ENCODE measurements around the gene DZIP3. TPM values are rescaled to one million over a fixed set of nuclear protein-coding genes. Genes with fewer than 3 reads are reported as not detected.
A peak's percentile ranks its signal among the peaks of the same experiment; 100 is the strongest.

The DZIP3 gene
- total RNA-seq, 1 donor from 2014 or later, result 4.7 TPM

DNA sequence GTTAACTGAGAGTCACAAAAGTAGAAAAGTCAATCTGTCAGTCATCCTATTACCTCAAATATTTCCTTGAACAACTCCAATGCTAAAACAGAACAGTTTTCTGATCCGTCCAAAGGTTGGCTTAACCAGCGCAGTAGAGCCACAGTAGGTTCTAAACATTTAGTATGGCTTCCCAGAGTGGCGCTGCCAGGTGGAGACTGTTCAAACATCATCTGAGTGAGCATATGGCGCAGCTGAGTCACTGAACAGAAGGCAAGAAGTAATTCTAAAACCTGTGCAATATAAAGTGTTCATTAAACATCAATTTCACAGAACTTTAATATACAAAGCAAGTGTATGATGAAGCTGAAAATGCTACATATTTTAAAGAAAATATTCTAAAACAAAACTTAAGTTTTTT, 20.2 kb upstream of the DZIP3 start:
- peaks cover 53% of the 10 kb centered on the region for H3K36me3 Mint-ChIP-seq (ENCODE audit: low read depth)
- DNase-seq, result no peak
- intact Hi-C loops (cut with micrococcal nuclease), result no loop called here
- no peaks in the 10 kb centered on the region for H3K9me3 Mint-ChIP-seq
- no peak overlapping the region for H3K27ac Mint-ChIP-seq
- no peak overlapping the region for H3K4me3 Mint-ChIP-seq
- peaks cover 7% of the 10 kb centered on the region for H3K4me1 Mint-ChIP-seq
- H3K27me3 Mint-ChIP-seq, result no peaks in the 10 kb centered on the region

DNA sequence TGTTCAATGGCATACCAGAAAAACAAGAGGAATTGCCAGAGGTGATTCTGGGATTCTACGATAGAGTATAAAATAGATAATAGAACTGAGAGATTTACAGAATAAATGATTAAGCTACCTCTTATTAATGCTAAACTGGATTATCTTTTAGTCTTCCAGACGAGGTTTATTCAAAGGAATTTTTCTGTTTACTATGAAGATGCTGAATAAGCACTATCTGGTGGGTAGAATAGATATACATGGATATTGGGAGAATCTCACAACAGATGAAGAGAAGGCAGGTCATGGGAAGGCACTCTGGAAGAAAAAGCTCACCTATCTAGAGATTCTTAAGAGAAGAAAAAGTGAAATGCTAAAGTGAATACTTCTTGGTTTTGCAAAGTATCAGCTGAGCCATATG, 11.5 kb upstream of the DZIP3 start:
- H3K4me1 Mint-ChIP-seq, result peaks cover 7% of the 10 kb centered on the region
- DNase-seq, result no peak
- no peaks in the 10 kb centered on the region for H3K9me3 Mint-ChIP-seq
- no peak overlapping the region for H3K4me3 Mint-ChIP-seq
- peaks cover 55% of the 10 kb centered on the region for H3K36me3 Mint-ChIP-seq (ENCODE audit: low read depth)
- intact Hi-C loops (cut with micrococcal nuclease), result no loop called here
- H3K27me3 Mint-ChIP-seq, result no peaks in the 10 kb centered on the region
- H3K27ac Mint-ChIP-seq, result no peak overlapping the region

DNA sequence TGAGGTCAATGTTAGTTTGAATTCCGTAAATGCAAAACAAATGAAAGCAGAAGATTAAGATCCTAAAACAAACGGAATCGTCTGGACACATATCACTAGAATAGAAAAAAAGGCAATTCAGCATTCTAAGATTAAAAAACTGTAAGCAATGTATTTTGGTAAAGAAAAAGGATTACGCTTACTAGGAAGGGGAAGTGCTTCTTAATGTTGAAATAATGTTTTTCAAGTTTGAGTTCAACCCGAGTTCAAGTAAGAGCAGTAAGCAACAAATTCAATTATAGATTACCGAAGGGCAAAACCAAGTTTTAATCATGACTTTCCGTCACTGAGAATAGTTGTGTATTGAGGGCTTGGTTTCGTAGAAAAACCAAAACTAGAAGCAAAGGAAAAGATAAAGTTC, 921 bp upstream of the DZIP3 start:
- intact Hi-C loops (cut with micrococcal nuclease), result loop anchor here (2.0 to 10.0 kb wide), 5 partner anchors 14 to 1346 kb away; partner anchors contain the start of genes BBX, CD47 and HHLA2
- Mint-ChIP-seq H3K4me1 (peaks cover 45% of the 10 kb centered on the region), H3K27ac (peak overlapping the region; percentile 98), H3K4me3 (peak overlapping the region; percentile 97), H3K27me3 (no peaks in the 10 kb centered on the region), H3K9me3 (no peaks in the 10 kb centered on the region), H3K36me3 (ENCODE audit: low read depth) (peaks cover 17% of the 10 kb centered on the region)
- no peak for DNase-seq

DNA sequence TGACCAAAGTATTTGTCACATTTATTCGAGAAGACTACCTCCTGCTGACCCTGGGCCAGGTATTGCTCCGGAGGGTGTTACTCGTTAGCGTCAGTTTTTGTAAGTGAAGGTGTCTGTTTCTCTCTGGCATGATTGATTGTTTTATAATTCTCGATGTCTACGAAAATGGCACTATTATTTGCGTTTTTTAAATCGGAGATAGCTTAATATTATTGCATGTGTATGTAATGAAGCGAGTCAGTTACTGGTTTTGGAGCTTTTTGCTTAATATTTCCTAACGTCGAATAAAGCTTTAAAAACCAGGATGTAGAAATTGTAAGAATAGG, 439 bp downstream of the DZIP3 start:
- Mint-ChIP-seq H3K9me3 (no peaks in the 10 kb centered on the region), H3K27ac (peak overlapping the region; percentile 98), H3K27me3 (no peaks in the 10 kb centered on the region), H3K4me3 (peak overlapping the region; percentile 97), H3K4me1 (peaks cover 41% of the 10 kb centered on the region), H3K36me3 (ENCODE audit: low read depth) (peaks cover 10% of the 10 kb centered on the region)
- intact Hi-C loops (cut with micrococcal nuclease), result loop anchor here (1.0 to 10.0 kb wide), 10 partner anchors 10 to 1348 kb away; partner anchors contain the start of genes BBX, CD47, HHLA2 and IFT57
- no peak for DNase-seq

DNA sequence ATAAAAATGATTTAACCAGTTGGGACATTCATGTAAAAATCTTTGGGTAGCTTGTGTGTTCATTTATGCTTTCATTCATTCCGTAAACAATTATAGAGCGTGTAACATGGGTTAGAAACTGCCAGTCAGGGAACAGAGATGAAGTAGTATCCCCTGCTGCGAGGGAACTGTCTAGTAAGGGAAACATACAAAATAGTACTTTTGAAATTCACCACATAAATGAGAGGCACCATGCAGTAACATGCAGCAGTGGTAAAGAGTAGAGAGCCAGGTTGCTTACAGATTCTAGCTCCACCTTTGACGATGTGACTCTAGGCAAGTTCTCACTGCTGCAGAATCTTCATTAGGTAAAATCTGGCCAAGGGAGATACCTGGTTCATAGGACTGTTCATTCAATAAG, 938 bp downstream of the DZIP3 start:
- peaks cover 7% of the 10 kb centered on the region for H3K36me3 Mint-ChIP-seq (ENCODE audit: low read depth)
- H3K9me3 Mint-ChIP-seq, result no peaks in the 10 kb centered on the region
- DNase-seq, result peak; percentile 64
- peak overlapping the region; percentile 97 for H3K4me3 Mint-ChIP-seq
- peaks cover 37% of the 10 kb centered on the region for H3K4me1 Mint-ChIP-seq
- H3K27ac Mint-ChIP-seq, result peak overlapping the region; percentile 98
- no peaks in the 10 kb centered on the region for H3K27me3 Mint-ChIP-seq
- intact Hi-C loops (cut with micrococcal nuclease), result no loop called here

DNA sequence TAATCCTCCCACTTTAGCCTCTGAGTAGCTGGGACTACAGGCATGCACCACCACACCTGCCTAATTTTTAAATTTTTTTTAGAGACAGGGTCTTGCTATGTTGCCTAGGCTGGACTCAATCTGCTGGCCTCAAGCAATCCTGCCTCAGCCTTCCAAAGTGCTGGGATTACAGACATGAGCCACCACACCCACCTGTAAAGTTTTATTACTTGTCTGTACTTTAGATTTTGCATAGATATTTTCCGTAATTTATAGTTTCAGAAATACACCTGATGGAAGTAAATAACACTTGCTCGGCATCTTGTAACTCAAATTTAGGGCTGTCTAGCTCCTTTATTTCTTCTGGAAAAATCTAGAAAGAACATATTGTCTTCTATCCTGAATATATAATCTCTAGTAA, 5.8 kb downstream of the DZIP3 start:
- Mint-ChIP-seq H3K36me3 (ENCODE audit: low read depth) (peaks cover 2% of the 10 kb centered on the region), H3K9me3 (no peaks in the 10 kb centered on the region), H3K27me3 (no peaks in the 10 kb centered on the region), H3K4me1 (peaks cover 24% of the 10 kb centered on the region), H3K27ac (no peak overlapping the region), H3K4me3 (no peak overlapping the region)
- DNase-seq, result no peak
- intact Hi-C loops (cut with micrococcal nuclease), result no loop called here

DNA sequence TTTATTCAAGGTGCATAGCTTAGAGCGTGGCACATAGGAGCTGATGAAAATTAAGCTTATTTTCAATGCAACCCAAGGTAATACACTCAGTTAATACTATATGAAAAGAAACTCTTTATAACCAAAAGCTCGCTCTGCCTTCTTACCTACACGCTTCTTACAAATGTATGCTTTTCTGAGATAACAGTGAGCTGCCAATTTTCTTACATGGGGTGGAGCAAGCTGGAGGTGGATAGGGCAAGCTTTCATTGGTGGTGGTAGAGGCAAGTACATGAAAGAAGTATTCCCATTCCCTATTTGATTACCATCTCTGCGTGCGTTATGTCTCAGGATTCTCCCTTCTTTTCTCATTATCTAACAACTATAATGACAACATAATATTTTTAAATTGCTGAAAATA, 8.9 kb downstream of the DZIP3 start:
- DNase-seq, result no peak
- H3K27ac Mint-ChIP-seq, result no peak overlapping the region
- H3K9me3 Mint-ChIP-seq, result no peaks in the 10 kb centered on the region
- peaks cover 7% of the 10 kb centered on the region for H3K36me3 Mint-ChIP-seq (ENCODE audit: low read depth)
- H3K4me3 Mint-ChIP-seq, result no peak overlapping the region
- peaks cover 31% of the 10 kb centered on the region for H3K4me1 Mint-ChIP-seq
- intact Hi-C loops (cut with micrococcal nuclease), result no loop called here
- H3K27me3 Mint-ChIP-seq, result no peaks in the 10 kb centered on the region

DNA sequence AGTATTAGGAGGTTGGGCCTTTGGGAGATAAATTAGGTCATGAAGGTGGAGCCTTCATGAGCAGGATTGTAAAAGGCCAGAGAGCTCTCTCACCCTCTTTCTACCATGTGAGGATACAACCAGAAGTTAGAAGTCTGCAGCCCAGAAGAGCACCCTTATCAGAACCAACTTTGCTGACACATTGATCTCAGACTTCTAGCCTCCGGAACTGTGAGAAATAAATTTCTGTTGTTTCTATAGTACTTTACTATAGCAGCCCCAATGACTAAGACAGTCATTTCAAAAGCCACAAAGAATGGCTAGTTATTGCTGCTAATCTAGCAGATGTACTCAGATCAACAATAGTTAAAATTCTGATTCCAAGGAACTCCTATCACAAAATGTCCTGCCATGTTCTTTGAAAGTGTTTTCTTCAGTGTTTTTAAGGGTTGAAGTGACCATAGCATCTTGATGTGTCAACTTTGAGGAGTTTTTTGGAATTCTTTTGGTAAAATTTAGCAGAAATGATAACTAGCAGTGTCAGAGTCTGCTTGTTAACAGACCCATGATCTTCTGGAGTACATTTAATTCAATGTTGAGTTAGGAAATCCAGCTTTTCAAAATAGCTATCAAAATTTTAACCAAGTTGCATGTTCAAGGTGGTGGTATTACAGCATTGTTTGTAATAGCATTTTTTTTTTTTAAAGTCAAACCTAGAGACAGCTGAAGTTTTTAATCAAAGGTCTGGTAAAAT, 10.3 kb downstream of the DZIP3 start:
- Mint-ChIP-seq H3K36me3 (ENCODE audit: low read depth) (peaks cover 7% of the 10 kb centered on the region), H3K27ac (no peak overlapping the region), H3K4me1 (peaks cover 40% of the 10 kb centered on the region), H3K27me3 (no peaks in the 10 kb centered on the region), H3K9me3 (no peaks in the 10 kb centered on the region), H3K4me3 (no peak overlapping the region)
- intact Hi-C loops (cut with micrococcal nuclease), result loop anchor here (5.0 kb wide), 1 partner anchor 207 kb away; no protein-coding TSS in a partner anchor
- DNase-seq, result no peak

DNA sequence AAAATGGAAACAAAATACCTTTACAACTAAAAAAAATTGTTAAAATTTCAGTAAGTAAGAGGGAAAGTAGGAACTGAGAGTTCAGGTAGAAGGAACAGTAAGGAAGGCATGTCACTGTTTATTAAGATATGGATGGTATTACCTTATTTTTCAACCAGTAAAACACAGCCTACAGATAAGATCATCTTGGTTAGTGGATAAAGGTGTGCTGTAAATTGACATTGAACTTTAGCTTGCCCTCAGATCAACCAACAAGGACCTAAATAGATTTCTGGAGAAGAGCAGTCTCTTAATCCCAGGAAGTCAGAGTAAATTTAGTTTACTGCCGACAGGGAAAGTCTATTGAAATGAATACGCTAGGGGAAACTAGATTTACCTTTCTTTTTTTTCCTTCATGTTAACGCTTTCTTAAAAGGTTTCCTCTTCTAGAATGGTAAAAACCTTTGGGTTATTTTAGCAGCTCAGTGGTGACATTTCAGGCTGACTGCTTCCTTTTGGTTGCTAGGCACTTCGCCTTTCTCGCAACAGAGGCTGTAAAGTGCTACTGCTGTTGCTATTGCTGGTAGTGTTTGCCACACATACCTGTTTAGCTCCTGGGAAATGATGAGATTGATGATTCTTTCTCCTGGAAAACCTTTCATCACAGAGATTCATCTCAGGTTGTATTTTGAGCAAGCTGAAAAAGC, 12.9 kb downstream of the DZIP3 start:
- H3K27ac Mint-ChIP-seq, result peak overlapping the region; percentile 77

DNA sequence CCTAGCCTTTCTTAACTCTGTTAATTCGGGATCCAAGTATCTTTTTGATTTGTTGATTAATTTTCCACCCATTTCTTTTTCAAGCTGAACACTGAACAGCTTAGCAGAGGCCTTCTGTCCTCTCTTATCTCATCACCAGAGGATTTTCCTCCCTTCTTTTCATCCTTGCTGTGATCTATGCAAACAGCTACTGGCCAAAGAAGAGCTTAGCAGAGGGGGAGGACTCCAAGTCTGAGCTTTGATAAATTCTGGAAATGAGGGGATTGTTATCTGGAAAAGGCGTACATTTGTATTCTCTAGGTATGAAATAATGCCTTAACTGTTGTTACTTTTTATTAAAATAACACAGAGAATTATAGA, 13.4 kb downstream of the DZIP3 start:
- peaks cover 38% of the 10 kb centered on the region for H3K4me1 Mint-ChIP-seq
- no peaks in the 10 kb centered on the region for H3K9me3 Mint-ChIP-seq
- peaks cover 9% of the 10 kb centered on the region for H3K36me3 Mint-ChIP-seq (ENCODE audit: low read depth)
- DNase-seq, result no peak
- H3K4me3 Mint-ChIP-seq, result peak overlapping the region; percentile 69
- peak overlapping the region; percentile 77 for H3K27ac Mint-ChIP-seq
- H3K27me3 Mint-ChIP-seq, result no peaks in the 10 kb centered on the region
- intact Hi-C loops (cut with micrococcal nuclease), result loop anchor here (1.0 to 5.0 kb wide), 3 partner anchors 10 to 204 kb away; partner anchors contain the start of genes CIP2A and DZIP3

More for the DNA sequence above, 12.9 kb downstream of the DZIP3 start:
- DNase-seq, result peak; percentile 84
- Mint-ChIP-seq H3K9me3 (no peaks in the 10 kb centered on the region), H3K27me3 (no peaks in the 10 kb centered on the region), H3K4me3 (peak overlapping the region; percentile 69), H3K36me3 (ENCODE audit: low read depth) (peaks cover 9% of the 10 kb centered on the region), H3K4me1 (peaks cover 38% of the 10 kb centered on the region)
- intact Hi-C loops (cut with micrococcal nuclease), result loop anchor here (1.0 to 5.0 kb wide), 3 partner anchors 9 to 205 kb away; partner anchors contain the start of genes CIP2A and DZIP3

DNA sequence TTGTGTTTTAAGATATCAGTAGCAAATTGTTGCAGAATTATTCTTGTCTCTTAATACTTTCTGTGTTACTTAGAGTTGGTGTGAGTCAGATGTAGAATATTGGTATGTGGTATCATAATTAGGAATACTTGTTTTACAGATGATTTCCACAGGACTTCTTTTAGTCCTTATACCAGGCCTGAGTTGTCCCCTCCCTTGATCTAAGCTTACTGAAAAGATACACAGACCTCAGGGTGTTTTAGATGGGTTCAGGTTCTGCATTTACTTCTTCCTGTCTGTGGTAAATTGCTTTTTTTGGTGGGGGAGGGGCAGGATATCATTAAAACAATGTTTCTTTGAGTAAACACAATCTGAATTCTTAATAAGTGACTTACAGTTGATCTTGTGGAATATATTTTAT, 14.2 kb downstream of the DZIP3 start:
- H3K27me3 Mint-ChIP-seq, result no peaks in the 10 kb centered on the region
- peaks cover 38% of the 10 kb centered on the region for H3K4me1 Mint-ChIP-seq
- peak overlapping the region; percentile 41 for H3K4me3 Mint-ChIP-seq
- intact Hi-C loops (cut with micrococcal nuclease), result loop anchor here (2.0 to 5.0 kb wide), 2 partner anchors 15 to 204 kb away; partner anchors contain the start of genes CIP2A and DZIP3
- peaks cover 10% of the 10 kb centered on the region for H3K36me3 Mint-ChIP-seq (ENCODE audit: low read depth)
- H3K9me3 Mint-ChIP-seq, result no peaks in the 10 kb centered on the region
- peak overlapping the region; percentile 23 for H3K27ac Mint-ChIP-seq
- peak; percentile 77 for DNase-seq

DNA sequence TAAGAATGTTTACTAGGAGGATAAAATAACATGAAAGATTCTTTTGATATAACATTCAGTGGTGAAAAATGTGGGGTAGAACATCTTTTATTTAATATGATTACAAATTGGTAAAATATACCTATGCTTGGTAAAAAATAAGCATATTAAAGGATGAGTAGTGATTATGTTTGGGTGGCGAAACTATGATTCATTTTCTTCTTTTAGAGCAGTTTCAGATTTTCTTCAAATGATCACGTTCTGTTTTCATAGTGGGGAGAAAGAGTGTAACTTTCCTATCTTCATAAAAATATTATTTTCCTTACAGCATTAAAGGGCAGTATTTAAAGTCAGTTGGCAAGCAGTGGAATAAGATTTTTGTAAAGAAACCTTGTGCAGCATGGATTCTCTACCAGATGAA, 15.5 kb downstream of the DZIP3 start:
- Mint-ChIP-seq H3K27me3 (no peaks in the 10 kb centered on the region), H3K4me1 (peaks cover 36% of the 10 kb centered on the region), H3K4me3 (no peak overlapping the region), H3K27ac (no peak overlapping the region), H3K36me3 (ENCODE audit: low read depth) (peaks cover 10% of the 10 kb centered on the region), H3K9me3 (no peaks in the 10 kb centered on the region)
- intact Hi-C loops (cut with micrococcal nuclease), result no loop called here
- no peak for DNase-seq

DNA sequence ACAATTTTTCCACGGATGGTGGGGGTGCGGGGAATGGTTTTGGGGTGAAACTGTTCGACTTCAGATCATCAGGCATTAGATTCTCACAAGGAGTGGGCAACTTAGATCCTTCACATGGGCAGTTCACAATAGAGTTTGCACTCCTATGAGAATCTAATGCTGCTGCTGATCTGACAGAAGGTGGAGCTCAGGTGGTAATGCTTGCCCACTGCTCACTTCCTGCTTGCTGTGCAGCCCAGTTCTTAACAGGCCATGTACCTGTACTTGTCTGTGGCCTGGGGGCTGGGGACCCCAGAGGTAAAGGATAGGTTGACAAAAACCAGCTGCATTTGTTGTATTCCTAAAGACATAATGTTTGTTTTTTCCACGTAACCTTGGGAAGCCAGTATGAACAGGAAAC, 16.0 kb downstream of the DZIP3 start:
- intact Hi-C loops (cut with micrococcal nuclease), result no loop called here
- H3K9me3 Mint-ChIP-seq, result no peaks in the 10 kb centered on the region
- peaks cover 34% of the 10 kb centered on the region for H3K4me1 Mint-ChIP-seq
- H3K27me3 Mint-ChIP-seq, result no peaks in the 10 kb centered on the region
- H3K4me3 Mint-ChIP-seq, result no peak overlapping the region
- no peak overlapping the region for H3K27ac Mint-ChIP-seq
- H3K36me3 Mint-ChIP-seq (ENCODE audit: low read depth), result peaks cover 10% of the 10 kb centered on the region
- DNase-seq, result peak; percentile 63

DNA sequence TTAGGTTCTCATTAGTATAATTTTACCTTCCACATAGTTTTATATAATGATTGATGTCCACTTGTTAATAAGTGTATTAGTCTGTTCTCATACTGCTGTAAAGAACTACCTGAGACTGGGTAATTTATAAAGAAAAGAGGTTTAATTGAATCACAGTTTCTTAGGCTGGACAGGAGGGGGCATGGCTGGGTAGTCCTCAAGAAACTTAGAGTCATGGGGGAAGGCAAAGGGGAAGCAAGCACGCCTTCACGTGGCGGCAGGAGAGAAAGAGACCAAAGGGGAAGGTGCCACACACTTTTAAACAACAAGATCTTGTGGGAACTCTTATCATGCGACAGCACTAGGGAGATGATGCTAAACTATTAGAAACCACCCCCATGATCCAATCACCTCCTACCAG, 19.2 kb downstream of the DZIP3 start:
- intact Hi-C loops (cut with micrococcal nuclease), result no loop called here

More for the DNA sequence above, 19.2 kb downstream of the DZIP3 start:
- Mint-ChIP-seq H3K4me3 (no peak overlapping the region), H3K27me3 (no peaks in the 10 kb centered on the region), H3K36me3 (ENCODE audit: low read depth) (peaks cover 8% of the 10 kb centered on the region), H3K27ac (no peak overlapping the region), H3K4me1 (peaks cover 14% of the 10 kb centered on the region), H3K9me3 (no peaks in the 10 kb centered on the region)
- DNase-seq, result no peak

Measured in activated CD4-positive, alpha-beta T cell treated with anti-CD3 and anti-CD28 coated beads, Interleukin-2, amount 10 ng/mL, durations not matched to agents 24 days and 14 days (primary cell).